ENCODE measurements around the gene COL6A6.

DNA sequence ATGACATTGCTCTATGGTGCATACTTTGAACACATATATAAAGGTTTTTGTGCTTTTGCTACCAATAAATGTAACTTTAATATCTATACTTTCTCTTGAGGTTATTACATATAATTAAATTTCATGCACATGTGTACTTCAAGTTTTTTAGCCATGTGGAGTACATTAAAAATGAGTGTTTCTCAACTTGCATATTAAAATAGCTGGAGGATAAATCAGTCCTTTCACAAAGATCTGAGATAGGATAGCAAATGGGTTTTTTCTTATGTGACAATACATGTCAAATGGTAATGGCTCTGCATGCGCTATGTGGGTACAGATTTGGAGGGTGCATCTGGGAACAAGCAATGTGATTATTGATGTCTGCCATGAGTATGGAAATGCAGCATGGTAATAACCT is 48.7 kb upstream of the COL6A6 start:
- no peak for TF ChIP-seq CTCF (IDR thresholded peaks at IDR 0.05)
- TF ChIP-seq POLR2A (IDR thresholded peaks at IDR 0.05) = no peak
- no peak for TF ChIP-seq EP300 (IDR thresholded peaks at IDR 0.05)
- TF ChIP-seq POLR2AphosphoS5 (IDR thresholded peaks at IDR 0.05) = no peak
